Measurements from ENCODE around the gene AKT1.
"Not testable (repeated sequence)": the region's sequence is repeated elsewhere in the genome, so short reads cannot be mapped to it uniquely, and the experiment has no call there.

DNA sequence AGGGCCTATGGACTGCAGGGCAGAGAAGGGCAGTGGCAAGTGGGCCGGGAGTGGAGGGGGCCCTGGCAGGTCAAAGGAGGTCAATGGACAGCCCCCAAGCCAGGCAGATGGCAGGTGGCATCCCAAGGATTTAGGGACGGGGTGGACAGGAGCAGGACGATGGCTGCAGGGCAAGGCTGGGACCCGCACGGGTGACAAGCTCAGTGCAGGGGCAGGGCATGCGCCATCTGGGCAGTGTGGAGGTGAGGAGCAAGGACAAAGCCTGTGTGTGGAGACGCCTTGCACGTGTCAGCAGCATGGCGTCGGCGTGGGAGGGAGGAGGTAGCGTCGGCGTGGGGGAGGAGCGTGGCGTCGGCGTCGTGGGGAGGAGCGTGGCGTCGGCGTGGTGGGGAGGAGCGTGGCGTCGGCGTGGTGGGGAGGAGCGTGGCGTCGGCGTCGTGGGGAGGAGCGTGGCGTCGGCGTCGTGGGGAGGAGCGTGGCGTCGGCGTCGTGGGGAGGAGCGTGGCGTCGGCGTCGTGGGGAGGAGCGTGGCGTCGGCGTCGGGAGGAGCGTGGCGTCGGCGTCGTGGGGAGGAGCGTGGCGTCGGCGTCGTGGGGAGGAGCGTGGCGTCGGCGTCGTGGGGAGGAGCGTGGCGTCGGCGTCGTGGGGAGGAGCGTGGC is 66.2 kb downstream of the AKT1 start:
- TF ChIP-seq, protein P1, sequence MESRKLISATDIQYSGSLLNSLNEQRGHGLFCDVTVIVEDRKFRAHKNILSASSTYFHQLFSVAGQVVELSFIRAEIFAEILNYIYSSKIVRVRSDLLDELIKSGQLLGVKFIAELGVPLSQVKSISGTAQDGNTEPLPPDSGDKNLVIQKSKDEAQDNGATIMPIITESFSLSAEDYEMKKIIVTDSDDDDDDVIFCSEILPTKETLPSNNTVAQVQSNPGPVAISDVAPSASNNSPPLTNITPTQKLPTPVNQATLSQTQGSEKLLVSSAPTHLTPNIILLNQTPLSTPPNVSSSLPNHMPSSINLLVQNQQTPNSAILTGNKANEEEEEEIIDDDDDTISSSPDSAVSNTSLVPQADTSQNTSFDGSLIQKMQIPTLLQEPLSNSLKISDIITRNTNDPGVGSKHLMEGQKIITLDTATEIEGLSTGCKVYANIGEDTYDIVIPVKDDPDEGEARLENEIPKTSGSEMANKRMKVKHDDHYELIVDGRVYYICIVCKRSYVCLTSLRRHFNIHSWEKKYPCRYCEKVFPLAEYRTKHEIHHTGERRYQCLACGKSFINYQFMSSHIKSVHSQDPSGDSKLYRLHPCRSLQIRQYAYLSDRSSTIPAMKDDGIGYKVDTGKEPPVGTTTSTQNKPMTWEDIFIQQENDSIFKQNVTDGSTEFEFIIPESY (IDR thresholded peaks at IDR 0.05): not testable (repeated sequence)
- TF ChIP-seq, protein P2, sequence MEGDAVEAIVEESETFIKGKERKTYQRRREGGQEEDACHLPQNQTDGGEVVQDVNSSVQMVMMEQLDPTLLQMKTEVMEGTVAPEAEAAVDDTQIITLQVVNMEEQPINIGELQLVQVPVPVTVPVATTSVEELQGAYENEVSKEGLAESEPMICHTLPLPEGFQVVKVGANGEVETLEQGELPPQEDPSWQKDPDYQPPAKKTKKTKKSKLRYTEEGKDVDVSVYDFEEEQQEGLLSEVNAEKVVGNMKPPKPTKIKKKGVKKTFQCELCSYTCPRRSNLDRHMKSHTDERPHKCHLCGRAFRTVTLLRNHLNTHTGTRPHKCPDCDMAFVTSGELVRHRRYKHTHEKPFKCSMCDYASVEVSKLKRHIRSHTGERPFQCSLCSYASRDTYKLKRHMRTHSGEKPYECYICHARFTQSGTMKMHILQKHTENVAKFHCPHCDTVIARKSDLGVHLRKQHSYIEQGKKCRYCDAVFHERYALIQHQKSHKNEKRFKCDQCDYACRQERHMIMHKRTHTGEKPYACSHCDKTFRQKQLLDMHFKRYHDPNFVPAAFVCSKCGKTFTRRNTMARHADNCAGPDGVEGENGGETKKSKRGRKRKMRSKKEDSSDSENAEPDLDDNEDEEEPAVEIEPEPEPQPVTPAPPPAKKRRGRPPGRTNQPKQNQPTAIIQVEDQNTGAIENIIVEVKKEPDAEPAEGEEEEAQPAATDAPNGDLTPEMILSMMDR (IDR thresholded peaks at IDR 0.05; ENCODE audit: low read depth, low read length, missing input control): not testable (repeated sequence)
- TF ChIP-seq, protein P3, sequence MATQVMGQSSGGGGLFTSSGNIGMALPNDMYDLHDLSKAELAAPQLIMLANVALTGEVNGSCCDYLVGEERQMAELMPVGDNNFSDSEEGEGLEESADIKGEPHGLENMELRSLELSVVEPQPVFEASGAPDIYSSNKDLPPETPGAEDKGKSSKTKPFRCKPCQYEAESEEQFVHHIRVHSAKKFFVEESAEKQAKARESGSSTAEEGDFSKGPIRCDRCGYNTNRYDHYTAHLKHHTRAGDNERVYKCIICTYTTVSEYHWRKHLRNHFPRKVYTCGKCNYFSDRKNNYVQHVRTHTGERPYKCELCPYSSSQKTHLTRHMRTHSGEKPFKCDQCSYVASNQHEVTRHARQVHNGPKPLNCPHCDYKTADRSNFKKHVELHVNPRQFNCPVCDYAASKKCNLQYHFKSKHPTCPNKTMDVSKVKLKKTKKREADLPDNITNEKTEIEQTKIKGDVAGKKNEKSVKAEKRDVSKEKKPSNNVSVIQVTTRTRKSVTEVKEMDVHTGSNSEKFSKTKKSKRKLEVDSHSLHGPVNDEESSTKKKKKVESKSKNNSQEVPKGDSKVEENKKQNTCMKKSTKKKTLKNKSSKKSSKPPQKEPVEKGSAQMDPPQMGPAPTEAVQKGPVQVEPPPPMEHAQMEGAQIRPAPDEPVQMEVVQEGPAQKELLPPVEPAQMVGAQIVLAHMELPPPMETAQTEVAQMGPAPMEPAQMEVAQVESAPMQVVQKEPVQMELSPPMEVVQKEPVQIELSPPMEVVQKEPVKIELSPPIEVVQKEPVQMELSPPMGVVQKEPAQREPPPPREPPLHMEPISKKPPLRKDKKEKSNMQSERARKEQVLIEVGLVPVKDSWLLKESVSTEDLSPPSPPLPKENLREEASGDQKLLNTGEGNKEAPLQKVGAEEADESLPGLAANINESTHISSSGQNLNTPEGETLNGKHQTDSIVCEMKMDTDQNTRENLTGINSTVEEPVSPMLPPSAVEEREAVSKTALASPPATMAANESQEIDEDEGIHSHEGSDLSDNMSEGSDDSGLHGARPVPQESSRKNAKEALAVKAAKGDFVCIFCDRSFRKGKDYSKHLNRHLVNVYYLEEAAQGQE (IDR thresholded peaks at IDR 0.05): not testable (repeated sequence)
- TF ChIP-seq, protein P4, sequence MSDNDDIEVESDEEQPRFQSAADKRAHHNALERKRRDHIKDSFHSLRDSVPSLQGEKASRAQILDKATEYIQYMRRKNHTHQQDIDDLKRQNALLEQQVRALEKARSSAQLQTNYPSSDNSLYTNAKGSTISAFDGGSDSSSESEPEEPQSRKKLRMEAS (IDR thresholded peaks at IDR 0.05): not testable (repeated sequence)
- not testable (repeated sequence) for TF ChIP-seq TAF1 (conservative IDR thresholded peaks at IDR 0.05); RAD21 (IDR thresholded peaks at IDR 0.05); GABPA (IDR thresholded peaks at IDR 0.05 in 1 of 2, conservative IDR thresholded peaks at IDR 0.05 in 1 of 2); FOXA1 (IDR thresholded peaks at IDR 0.05); HNF4G (IDR thresholded peaks at IDR 0.05); SP1 (IDR thresholded peaks at IDR 0.05); EGR1 (IDR thresholded peaks at IDR 0.05; ENCODE audit: low read depth in 2 of 2)

All from liver (tissue), 3 donors.